ENCODE data around the gene PLXNA4. TPM values are rescaled to one million over a fixed set of nuclear protein-coding genes. Genes with fewer than 3 reads are reported as not detected.

PLXNA4 gene
- total RNA-seq, 2 donors from 2014 or later, result 0.99 to 1.1 TPM

GRCh38 chr7:132336797-132337196, 239.5 kb downstream of the PLXNA4 start:
- H3K4me3 Mint-ChIP-seq, result no peak overlapping the region
- peaks cover 5% of the 10 kb centered on the region for H3K27me3 Mint-ChIP-seq (ENCODE audit: low read depth)
- H3K4me1 Mint-ChIP-seq (ENCODE audit: low read depth), result no peaks in the 10 kb centered on the region
- H3K36me3 Mint-ChIP-seq (ENCODE audit: insufficient read depth in 2 of 2), result no peaks in the 10 kb centered on the region
- H3K27ac Mint-ChIP-seq, result no peak overlapping the region
- no peaks in the 10 kb centered on the region for H3K9me3 Mint-ChIP-seq
- ATAC-seq (replicated peaks in 1 of 2) (no peak), DNase-seq (no peak)

- no peak for ATAC-seq (replicated peaks in 1 of 2)
- no peak overlapping the region for H3K4me3 Mint-ChIP-seq
- no peaks in the 10 kb centered on the region for H3K9me3 Mint-ChIP-seq
- H3K4me1 Mint-ChIP-seq (ENCODE audit: low read depth), result no peaks in the 10 kb centered on the region
- no peak for DNase-seq
- no peak overlapping the region for H3K27ac Mint-ChIP-seq
- H3K27me3 Mint-ChIP-seq (ENCODE audit: low read depth), result peaks cover 5% of the 10 kb centered on the region
- H3K36me3 Mint-ChIP-seq (ENCODE audit: insufficient read depth in 2 of 2), result no peaks in the 10 kb centered on the region
Observed at GRCh38 chr7:132333301-132333700, 243.0 kb downstream of the PLXNA4 start.

- Mint-ChIP-seq H3K27ac (no peak overlapping the region), H3K9me3 (no peaks in the 10 kb centered on the region), H3K27me3 (ENCODE audit: low read depth) (peaks cover 19% of the 10 kb centered on the region), H3K4me1 (ENCODE audit: low read depth) (no peaks in the 10 kb centered on the region), H3K4me3 (no peak overlapping the region), H3K36me3 (ENCODE audit: insufficient read depth in 2 of 2) (no peaks in the 10 kb centered on the region)
- DNase-seq, result no peak
- ATAC-seq (replicated peaks in 1 of 2), result no peak
Observed at GRCh38 chr7:132328760-132329159, 247.5 kb downstream of the PLXNA4 start.

- Mint-ChIP-seq H3K27me3 (ENCODE audit: low read depth) (peaks cover 20% of the 10 kb centered on the region), H3K27ac (no peak overlapping the region), H3K4me1 (ENCODE audit: low read depth) (no peaks in the 10 kb centered on the region), H3K9me3 (no peaks in the 10 kb centered on the region), H3K36me3 (ENCODE audit: insufficient read depth in 2 of 2) (no peaks in the 10 kb centered on the region), H3K4me3 (no peak overlapping the region)
- ATAC-seq (replicated peaks in 1 of 2), result no peak
- DNase-seq, result no peak
Observed at GRCh38 chr7:132328047-132328620, 248.1 kb downstream of the PLXNA4 start.

GRCh38 chr7:132326878-132327589, 249.2 kb downstream of the PLXNA4 start:
- ATAC-seq (replicated peaks in 1 of 2) (no peak), DNase-seq (no peak)
- Mint-ChIP-seq H3K36me3 (ENCODE audit: insufficient read depth in 2 of 2) (no peaks in the 10 kb centered on the region), H3K27ac (no peak overlapping the region), H3K4me3 (no peak overlapping the region), H3K9me3 (no peaks in the 10 kb centered on the region), H3K27me3 (ENCODE audit: low read depth) (peaks cover 15% of the 10 kb centered on the region), H3K4me1 (ENCODE audit: low read depth) (no peaks in the 10 kb centered on the region)

- Mint-ChIP-seq H3K27ac (no peak overlapping the region), H3K9me3 (no peaks in the 10 kb centered on the region), H3K27me3 (ENCODE audit: low read depth) (peaks cover 37% of the 10 kb centered on the region), H3K4me3 (no peak overlapping the region), H3K36me3 (ENCODE audit: insufficient read depth in 2 of 2) (no peaks in the 10 kb centered on the region), H3K4me1 (ENCODE audit: low read depth) (peaks cover 13% of the 10 kb centered on the region)
- DNase-seq (no peak), ATAC-seq (replicated peaks in 1 of 2) (no peak)
Observed at GRCh38 chr7:132322970-132323369, 253.3 kb downstream of the PLXNA4 start.

- Mint-ChIP-seq H3K27ac (no peak overlapping the region), H3K4me3 (no peak overlapping the region), H3K27me3 (ENCODE audit: low read depth) (peaks cover 48% of the 10 kb centered on the region), H3K36me3 (ENCODE audit: insufficient read depth in 2 of 2) (peaks cover 3 to 4% of the 10 kb centered on the region in 2 donors), H3K4me1 (ENCODE audit: low read depth) (peaks cover 13% of the 10 kb centered on the region), H3K9me3 (peaks cover 6% of the 10 kb centered on the region in 2 donors)
- ATAC-seq (replicated peaks in 1 of 2) (no peak), DNase-seq (no peak)
Observed at GRCh38 chr7:132321387-132321786, 254.9 kb downstream of the PLXNA4 start.

GRCh38 chr7:132319481-132319880, 256.8 kb downstream of the PLXNA4 start:
- DNase-seq, result no peak
- no peak overlapping the region for H3K27ac Mint-ChIP-seq

GRCh38 chr7:132318352-132319318, 257.6 kb downstream of the PLXNA4 start:
- DNase-seq, result peak; percentile 75 to 80
- peaks cover 3 to 4% of the 10 kb centered on the region in 2 donors for H3K36me3 Mint-ChIP-seq (ENCODE audit: insufficient read depth in 2 of 2)
- no peak overlapping the region for H3K27ac Mint-ChIP-seq
- ATAC-seq (replicated peaks in 1 of 2), result peak; percentile 93 to 94
- H3K27me3 Mint-ChIP-seq (ENCODE audit: low read depth), result peaks cover 49% of the 10 kb centered on the region
- peaks cover 13% of the 10 kb centered on the region for H3K4me1 Mint-ChIP-seq (ENCODE audit: low read depth)
- peaks cover 6% of the 10 kb centered on the region in 2 donors for H3K9me3 Mint-ChIP-seq
- peak overlapping the region; percentile 16 to 29 for H3K4me3 Mint-ChIP-seq

More at GRCh38 chr7:132319481-132319880, 256.8 kb downstream of the PLXNA4 start:
- ATAC-seq (replicated peaks in 1 of 2), result no peak
- Mint-ChIP-seq H3K36me3 (ENCODE audit: insufficient read depth in 2 of 2) (peaks cover 3 to 4% of the 10 kb centered on the region in 2 donors), H3K4me1 (ENCODE audit: low read depth) (peaks cover 13% of the 10 kb centered on the region), H3K9me3 (peaks cover 6% of the 10 kb centered on the region in 2 donors), H3K27me3 (ENCODE audit: low read depth) (peaks cover 53% of the 10 kb centered on the region), H3K4me3 (peak overlapping the region; percentile 1 to 3)

- Mint-ChIP-seq H3K9me3 (peaks cover 6% of the 10 kb centered on the region in 2 donors), H3K36me3 (ENCODE audit: insufficient read depth in 2 of 2) (peaks cover 3 to 4% of the 10 kb centered on the region in 2 donors), H3K4me3 (no peak overlapping the region), H3K27me3 (ENCODE audit: low read depth) (peaks cover 55% of the 10 kb centered on the region), H3K4me1 (ENCODE audit: low read depth) (peaks cover 13% of the 10 kb centered on the region), H3K27ac (no peak overlapping the region)
- no peak for DNase-seq
- no peak for ATAC-seq (replicated peaks in 1 of 2)
Observed at GRCh38 chr7:132317701-132318351, 258.4 kb downstream of the PLXNA4 start.

- H3K4me3 Mint-ChIP-seq, result no peak overlapping the region
- H3K9me3 Mint-ChIP-seq, result peaks cover 6% of the 10 kb centered on the region in 2 donors
- no peaks in the 10 kb centered on the region for H3K4me1 Mint-ChIP-seq (ENCODE audit: low read depth)
- peaks cover 3 to 4% of the 10 kb centered on the region in 2 donors for H3K36me3 Mint-ChIP-seq (ENCODE audit: insufficient read depth in 2 of 2)
- H3K27ac Mint-ChIP-seq, result no peak overlapping the region
- DNase-seq, result no peak
- no peak for ATAC-seq (replicated peaks in 1 of 2)
- peaks cover 43% of the 10 kb centered on the region for H3K27me3 Mint-ChIP-seq (ENCODE audit: low read depth)
Observed at GRCh38 chr7:132312531-132313055, 263.7 kb downstream of the PLXNA4 start.

GRCh38 chr7:132311733-132312132, 264.5 kb downstream of the PLXNA4 start:
- ATAC-seq (replicated peaks in 1 of 2) (no peak), DNase-seq (no peak)
- peaks cover under 1% of the 10 kb centered on the region in 2 donors for H3K36me3 Mint-ChIP-seq (ENCODE audit: insufficient read depth in 2 of 2)
- H3K27me3 Mint-ChIP-seq (ENCODE audit: low read depth), result peaks cover 35% of the 10 kb centered on the region
- peaks cover under 1% of the 10 kb centered on the region in 2 donors for H3K9me3 Mint-ChIP-seq
- H3K4me1 Mint-ChIP-seq (ENCODE audit: low read depth), result no peaks in the 10 kb centered on the region
- no peak overlapping the region for H3K27ac Mint-ChIP-seq
- no peak overlapping the region for H3K4me3 Mint-ChIP-seq
